BJ (cell line): ENCODE data around the gene BCKDHA. TPM values are rescaled to one million over a fixed set of nuclear protein-coding genes. Genes with fewer than 3 reads are reported as not detected.

ENCODE experiments used
- CTCF ChIA-PET: fragments of 350-600 bp; formaldehyde crosslinking; extraction: SDS; loops from one replicate; lab custom pipeline; 2021; ENCODE audit warnings: antibody characterized with exemption, inconsistent platforms; lab: Yijun Ruan, JAX
- POLR2A ChIA-PET: fragments of 300-600 bp; sonication (Branson Sonifier 250); formaldehyde crosslinking; extraction: SDS; loops from one replicate; lab custom pipeline; 2021; ENCODE audit warnings: antibody characterized with exemption; lab: Charles Lee
- DNase-seq: peaks from one replicate; pipeline ENCODE4 v3.0.0-alpha.2; 2011; ENCODE audit warnings: low read depth
- H3K27me3 ChIP-seq: 2 replicates; pipeline ENCODE4 v1.6.0; 2011; ENCODE audit warnings: low read length; ENCODE audit not compliant: control insufficient read depth, insufficient read depth
- H3K36me3 ChIP-seq: 2 replicates; pipeline ENCODE4 v1.5.1; 2011; ENCODE audit warnings: low read length; ENCODE audit not compliant: control insufficient read depth, insufficient read depth
- H3K4me3 ChIP-seq: 2 replicates; pipeline ENCODE4 v1.5.1; 2011; ENCODE audit warnings: low read depth, mild to moderate bottlenecking, control low read depth, low read length
- CTCF ChIP-seq: IDR thresholded peaks from 2 replicates; pipeline ENCODE4 v1.5.1; 2011; ENCODE audit warnings: low read depth, mild to moderate bottlenecking, control low read depth, inconsistent platforms, low read length, moderate library complexity; ENCODE audit not compliant: insufficient read depth
- polyA minus RNA-seq: library from RNA; depleted of rRNA, polyadenylated mRNA; stranded (reverse); fragments of >200 nt; gene quantifications from 2 replicates; pipeline ENCODE4 v1.2.3, GENCODE V29; 2011; rRNA and poly(A)+ RNA removed
- polyA plus RNA-seq: library from polyadenylated mRNA; depleted of rRNA; stranded (reverse); fragments of >200 nt; gene quantifications from 2 replicates; pipeline ENCODE4 v1.2.3, GENCODE V29; 2011; rRNA removed

BCKDHA gene
- polyA plus RNA-seq, result 15.1 and 24.2 TPM in 2 replicates
- 9.4 and 10.4 TPM in 2 replicates for polyA minus RNA-seq

- POLR2A ChIA-PET, result no interaction called here
- peaks cover 1% of the 10 kb centered on the region; the same call in 1 of the 2 replicates for H3K36me3 ChIP-seq
- DNase-seq, result peak; percentile 98
Observed at GRCh38 chr19:41397086-41398049, at the start of gene BCKDHA, which contains the start of gene EXOSC5. TSS of gene BCKDHA (plus strand) at chr19:41397818. CDS start at chr19:41397828, 10 bp downstream. TSS of gene EXOSC5 (minus strand) at chr19:41397359. CDS start at chr19:41397328, 31 bp downstream.

GRCh38 chr19:41350735-41351338 lies 46.8 kb upstream of the BCKDHA start:
- peaks cover 4% of the 10 kb centered on the region for H3K36me3 ChIP-seq
- peak overlapping the region; percentile 96 for H3K4me3 ChIP-seq
- DNase-seq, result no peak
- ChIA-PET POLR2A (interaction anchor here (0.6 kb wide), 1 partner anchor 26 kb away, joined by 4 read pairs; no protein-coding TSS in a partner anchor), CTCF (interaction anchor here (1.3 to 6.4 kb wide), 6 partner anchors 15 to 143 kb away, joined by 4 to 69 read pairs (median 12); partner anchors contain the start of gene B3GNT8)
- TF ChIP-seq CTCF, result no peak
- no peaks in the 10 kb centered on the region for H3K27me3 ChIP-seq

More at GRCh38 chr19:41397086-41398049, at the start of gene BCKDHA, which contains the start of gene EXOSC5:
- CTCF ChIA-PET, result no interaction called here
- TF ChIP-seq CTCF, result no peak
- peak within 1 kb of the TSS; percentile 88 for H3K4me3 ChIP-seq
- no peaks in the 10 kb centered on the region for H3K27me3 ChIP-seq

GRCh38 chr19:41351339-41352245 lies 46.0 kb upstream of the BCKDHA start:
- no peak for TF ChIP-seq CTCF
- CTCF ChIA-PET, result interaction anchor here (0.7 to 6.4 kb wide), 14 partner anchors 12 to 147 kb away, joined by 3 to 69 read pairs (median 8); partner anchors contain the start of genes B3GNT8, B9D2 and CCDC97
- POLR2A ChIA-PET, result interaction anchor here (0.6 to 0.9 kb wide), 2 partner anchors 12 to 27 kb away, joined by 4 to 8 read pairs; partner anchors contain the start of gene B9D2
- H3K4me3 ChIP-seq, result peak overlapping the region; percentile 96
- DNase-seq, result no peak
- peaks cover 2% of the 10 kb centered on the region for H3K36me3 ChIP-seq
- no peaks in the 10 kb centered on the region for H3K27me3 ChIP-seq

GRCh38 chr19:41352279-41352608 lies 45.4 kb upstream of the BCKDHA start:
- Histone ChIP-seq H3K4me3 (peak overlapping the region; percentile 96), H3K27me3 (no peaks in the 10 kb centered on the region), H3K36me3 (peaks cover 2% of the 10 kb centered on the region)
- no peak for TF ChIP-seq CTCF
- DNase-seq, result no peak
- ChIA-PET CTCF (interaction anchor here (0.7 to 6.4 kb wide), 17 partner anchors 11 to 148 kb away, joined by 3 to 69 read pairs (median 6); partner anchors contain the start of genes AXL, B3GNT8, B9D2 and CCDC97), POLR2A (interaction anchor here (0.9 kb wide), 1 partner anchor 12 kb away, joined by 8 read pairs; the partner anchor contains the start of gene B9D2)
